Measurements from ENCODE around the gene MIPEP.
"Not testable (repeated sequence)": the region's sequence is repeated elsewhere in the genome, so short reads cannot be mapped to it uniquely, and the experiment has no call there.

The MIPEP gene

GRCh38 chr13:23776698-23777574 lies 112.3 kb downstream of the MIPEP start:
- DNase-seq (ENCODE audit: low read depth), result no peak

DNA sequence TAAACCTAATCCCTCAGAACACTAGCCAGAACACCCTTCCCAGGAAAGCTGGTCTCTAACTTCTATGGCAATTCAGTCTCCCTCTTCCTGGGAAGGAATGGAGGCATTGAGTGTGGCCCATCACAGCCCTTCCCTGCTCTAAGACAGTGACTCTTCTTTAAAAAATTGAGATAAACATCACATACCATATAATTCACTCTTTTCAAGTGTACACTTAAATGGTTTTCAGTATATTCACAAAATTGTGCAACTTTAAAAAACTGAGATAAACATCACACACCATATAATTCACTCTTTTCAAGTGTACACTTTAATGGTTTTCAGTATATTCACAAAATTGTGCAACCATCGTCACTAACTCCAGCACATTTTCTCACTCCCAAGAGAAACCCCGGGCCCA lies 116.5 kb downstream of the MIPEP start:
- DNase-seq (ENCODE audit: low read depth), result no peak

GRCh38 chr13:23771956-23772355 lies 117.2 kb downstream of the MIPEP start:
- no peak for DNase-seq (ENCODE audit: low read depth)

- DNase-seq (ENCODE audit: low read depth), result no peak
Observed at GRCh38 chr13:23771552-23771951, 117.6 kb downstream of the MIPEP start.

DNA sequence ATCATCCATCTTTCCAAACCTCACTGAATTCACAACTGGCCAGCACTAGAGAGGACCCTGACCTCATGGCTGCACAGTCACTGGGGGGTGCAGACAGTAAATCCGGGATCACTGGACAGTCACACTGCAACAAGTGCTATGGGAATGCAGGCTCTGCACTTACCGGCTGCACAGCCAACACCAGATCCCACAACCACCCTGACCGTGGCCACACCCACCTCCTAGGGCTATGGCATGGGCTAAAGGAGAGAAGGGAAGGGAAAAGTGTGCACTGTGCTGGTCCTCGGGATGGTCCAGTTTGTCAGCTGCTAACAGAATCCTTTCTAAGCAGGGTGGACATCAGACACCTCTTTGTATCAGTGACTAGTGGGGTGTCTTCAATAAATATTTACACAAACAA lies 118.2 kb downstream of the MIPEP start:
- DNase-seq (ENCODE audit: low read depth), result no peak

- DNase-seq (ENCODE audit: low read depth), result no peak
Observed at GRCh38 chr13:23770428-23770827, 118.8 kb downstream of the MIPEP start.

GRCh38 chr13:23769401-23769800 lies 119.8 kb downstream of the MIPEP start:
- DNase-seq (ENCODE audit: low read depth), result no peak

- DNase-seq (ENCODE audit: low read depth), result no peak
Observed at GRCh38 chr13:23767838-23768237, 121.4 kb downstream of the MIPEP start.

DNA sequence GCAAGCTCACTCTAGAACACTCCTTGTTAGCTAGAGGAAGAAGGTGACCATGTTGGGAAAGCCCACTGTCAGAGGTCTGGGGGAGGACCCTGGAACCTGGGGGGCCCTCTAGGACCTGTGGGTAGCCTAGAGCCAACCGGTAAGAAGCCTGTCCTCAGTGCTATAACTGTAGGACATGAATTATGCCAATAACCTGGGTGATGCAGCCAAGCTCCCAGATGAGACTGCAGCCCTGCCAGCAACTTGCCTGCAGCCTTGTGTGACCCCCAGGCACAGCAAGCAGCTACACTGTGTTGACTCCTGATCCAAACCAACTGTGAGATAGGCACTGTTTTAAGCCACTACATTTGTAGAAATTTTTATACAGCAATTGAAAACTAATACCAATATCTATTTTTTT lies 122.3 kb downstream of the MIPEP start:
- DNase-seq (ENCODE audit: low read depth), result no peak

DNA sequence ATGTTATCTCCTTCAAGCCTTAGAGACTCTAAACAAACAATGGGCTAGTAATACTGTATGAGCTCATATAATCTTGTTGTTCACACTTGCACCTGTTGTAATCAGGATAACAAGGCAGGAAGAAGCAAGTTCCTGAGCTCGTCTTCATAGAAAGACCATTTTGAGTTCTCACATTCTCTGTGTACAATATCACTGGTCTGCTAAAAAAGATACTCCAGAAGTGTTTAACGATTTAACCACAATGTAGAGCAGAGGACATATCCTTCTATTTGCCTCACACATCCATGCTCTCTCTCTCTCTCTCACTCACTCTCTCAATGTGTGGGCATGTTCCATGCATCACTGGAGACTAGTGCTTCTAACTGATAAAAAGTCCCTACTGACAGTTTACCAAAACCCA lies 122.9 kb downstream of the MIPEP start:
- DNase-seq (ENCODE audit: low read depth), result no peak

GRCh38 chr13:23765531-23765930 lies 123.7 kb downstream of the MIPEP start:
- no peak for DNase-seq (ENCODE audit: low read depth)

DNA sequence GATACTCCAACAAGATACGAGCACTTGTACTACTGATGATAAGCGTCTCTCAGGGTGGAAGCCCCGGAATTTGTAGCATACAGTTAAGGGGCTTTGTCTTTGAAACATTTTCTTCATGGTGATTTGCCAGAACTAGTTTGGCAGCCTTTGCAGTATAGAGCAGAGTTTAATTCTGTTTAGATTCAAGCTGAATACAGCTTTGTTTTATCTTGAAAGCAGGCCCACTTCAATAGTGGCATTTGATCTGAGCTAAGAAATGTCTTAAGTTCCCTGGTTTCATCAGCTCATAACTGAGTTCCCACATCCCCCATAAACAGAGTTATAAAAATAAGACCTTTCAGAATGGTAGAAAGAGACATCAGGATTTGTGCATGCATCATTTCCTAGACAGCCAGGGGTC lies 125.9 kb downstream of the MIPEP start:
- no peak for DNase-seq (ENCODE audit: low read depth)

DNA sequence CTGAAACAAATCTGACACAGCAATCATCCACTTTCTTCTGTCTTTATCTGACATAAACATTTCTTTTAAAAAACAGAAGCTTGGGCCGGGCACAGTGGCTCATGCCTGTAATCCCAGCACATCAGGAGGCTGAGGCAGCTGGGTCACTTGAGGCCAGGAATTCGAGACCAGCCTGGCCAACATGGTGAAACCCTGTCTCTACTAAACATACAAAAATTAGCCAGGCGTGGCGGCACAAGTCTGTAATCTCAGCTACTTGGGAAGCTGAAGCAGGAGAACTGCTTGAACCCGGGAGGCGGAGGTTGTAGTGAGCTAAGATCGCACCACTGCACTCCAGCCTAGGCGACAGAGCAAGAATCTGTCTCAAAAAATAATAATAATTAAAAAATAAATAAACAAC lies 127.4 kb downstream of the MIPEP start:
- not testable (repeated sequence) for DNase-seq (ENCODE audit: low read depth)

- no peak for DNase-seq (ENCODE audit: low read depth)
Observed at GRCh38 chr13:23760000-23760399, 129.2 kb downstream of the MIPEP start.

DNA sequence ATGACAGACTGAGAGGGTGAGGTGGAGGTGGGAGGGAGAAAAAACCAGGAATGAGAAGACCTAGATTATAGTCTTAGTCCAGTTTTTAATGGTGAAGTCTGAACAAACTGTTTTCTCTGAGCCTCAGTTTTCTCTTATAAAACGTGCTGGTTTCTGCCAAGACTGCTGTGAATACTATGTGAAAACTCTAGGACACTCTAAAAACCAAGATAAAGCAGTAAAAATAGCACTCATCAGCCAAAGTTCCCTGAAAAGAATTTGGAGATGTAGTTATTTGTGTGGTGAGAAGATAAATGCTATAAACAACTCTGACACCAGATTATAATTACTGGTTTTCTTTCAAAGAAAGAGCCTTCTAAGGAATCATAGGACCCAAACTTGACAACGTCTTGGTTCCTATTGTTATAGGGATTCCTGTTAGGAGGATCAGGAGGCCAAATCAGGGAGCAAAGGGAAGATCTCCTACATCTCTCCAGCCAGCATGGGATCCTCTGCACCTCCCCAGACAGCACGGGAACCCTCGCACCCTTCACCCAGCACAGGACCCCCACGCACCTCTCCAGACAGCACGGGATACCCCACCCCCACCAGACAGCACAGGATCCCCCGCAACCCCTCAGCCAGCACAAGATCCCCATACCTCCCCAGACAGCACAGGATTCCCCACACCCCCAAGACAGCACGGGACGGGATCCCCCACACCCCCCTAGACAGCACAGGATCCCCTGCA lies 130.2 kb downstream of the MIPEP start:
- DNase-seq (ENCODE audit: low read depth), result no peak

DNA sequence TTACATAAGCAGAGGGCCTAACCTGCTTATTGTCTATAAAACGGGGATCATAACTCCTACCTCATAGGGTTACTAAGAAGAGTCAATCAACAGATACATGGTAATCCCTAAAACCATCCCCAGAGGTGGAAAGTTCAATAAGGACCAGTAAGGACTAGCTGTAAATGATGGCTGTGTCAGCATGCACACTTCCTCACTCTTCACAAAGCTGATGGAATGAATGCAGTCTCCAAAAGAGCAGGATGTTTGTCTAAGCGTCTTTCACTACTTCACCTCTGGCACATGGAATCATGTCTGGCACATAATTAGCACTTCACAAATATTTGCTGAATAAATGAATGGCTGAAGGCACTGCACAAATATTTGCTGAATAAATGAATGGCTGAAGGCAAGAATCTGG lies 134.2 kb downstream of the MIPEP start:
- no peak for DNase-seq (ENCODE audit: low read depth)

DNA sequence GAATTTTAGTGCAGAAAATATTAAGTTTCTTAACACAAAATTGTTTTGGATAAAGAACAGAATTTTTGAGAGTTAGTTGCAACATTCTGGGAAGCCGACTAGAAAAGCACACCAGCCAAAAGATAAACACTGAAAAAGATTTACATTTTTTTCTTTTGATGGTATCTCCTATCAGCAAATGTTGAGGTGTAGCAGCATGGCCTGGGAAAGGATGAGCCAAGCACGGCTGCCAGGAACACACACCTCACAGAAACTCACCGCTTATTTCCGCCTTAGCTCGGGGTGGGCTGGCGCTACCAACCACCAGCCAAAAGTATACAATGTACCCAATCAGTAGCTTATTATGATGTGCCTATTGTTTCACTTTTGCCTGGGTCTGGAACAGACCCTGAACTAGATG lies 134.7 kb downstream of the MIPEP start:
- no peak for DNase-seq (ENCODE audit: low read depth)

DNA sequence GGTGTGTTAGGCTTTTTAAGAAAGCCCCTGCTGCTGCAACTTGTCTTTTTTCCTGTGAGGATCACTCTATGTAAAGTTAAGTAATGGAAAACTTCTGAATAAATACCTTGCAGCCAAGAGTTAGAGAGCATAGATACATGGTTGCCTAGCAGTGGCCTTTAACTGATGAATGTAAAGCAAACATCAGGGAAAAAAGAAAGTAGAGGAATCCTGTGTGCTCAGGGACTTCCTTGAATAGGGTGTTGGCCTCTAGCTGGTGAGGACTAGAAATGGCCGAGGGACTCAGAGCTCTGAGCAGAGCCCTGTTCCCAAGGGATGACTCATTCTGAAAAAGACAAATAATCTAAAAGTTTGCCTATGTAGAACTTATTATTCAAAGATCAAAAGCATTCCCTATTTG lies 135.7 kb downstream of the MIPEP start:
- DNase-seq (ENCODE audit: low read depth), result no peak

DNA sequence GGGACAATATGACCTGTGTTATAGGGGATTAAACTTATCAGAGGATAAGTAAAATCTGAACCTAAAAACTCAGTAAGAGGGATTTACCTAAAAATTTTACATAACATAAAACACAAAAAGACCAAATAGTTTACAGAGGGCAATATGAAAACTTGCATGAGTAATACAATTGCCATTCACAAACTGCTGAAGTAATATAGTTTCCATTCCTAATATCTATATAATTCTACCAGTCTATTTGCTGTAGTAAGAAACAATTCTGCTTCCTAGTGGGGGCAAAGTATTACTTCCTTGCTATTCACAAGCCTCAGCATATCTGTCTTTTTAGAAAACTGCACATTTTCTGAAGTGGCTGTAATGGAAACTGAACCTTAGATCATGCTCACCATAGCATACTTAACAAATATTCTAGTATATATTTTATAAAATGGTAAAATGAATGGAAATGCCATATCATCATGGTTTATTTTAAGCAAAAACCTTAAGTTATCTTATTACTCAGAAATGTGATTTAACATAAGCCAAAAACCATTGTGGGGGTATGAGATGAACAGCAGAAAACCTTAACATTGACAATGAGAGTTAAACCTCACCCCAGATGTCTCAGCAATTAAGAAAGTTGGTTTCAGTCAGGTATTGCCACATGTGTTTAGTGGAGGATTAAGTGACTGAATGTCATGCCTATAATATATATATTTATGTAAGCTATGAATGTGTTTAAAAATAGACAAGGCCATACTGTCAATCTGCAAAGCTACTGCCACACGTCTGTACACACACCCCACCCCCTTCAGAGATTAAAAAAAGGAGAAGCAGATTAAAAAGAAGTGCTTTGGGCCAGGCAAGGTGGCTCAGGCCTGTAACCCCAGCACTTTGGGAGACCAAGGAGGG lies 136.8 kb downstream of the MIPEP start:
- DNase-seq (ENCODE audit: low read depth), result no peak

GRCh38 chr13:23751195-23751594 lies 138.0 kb downstream of the MIPEP start:
- DNase-seq (ENCODE audit: low read depth), result no peak

DNA sequence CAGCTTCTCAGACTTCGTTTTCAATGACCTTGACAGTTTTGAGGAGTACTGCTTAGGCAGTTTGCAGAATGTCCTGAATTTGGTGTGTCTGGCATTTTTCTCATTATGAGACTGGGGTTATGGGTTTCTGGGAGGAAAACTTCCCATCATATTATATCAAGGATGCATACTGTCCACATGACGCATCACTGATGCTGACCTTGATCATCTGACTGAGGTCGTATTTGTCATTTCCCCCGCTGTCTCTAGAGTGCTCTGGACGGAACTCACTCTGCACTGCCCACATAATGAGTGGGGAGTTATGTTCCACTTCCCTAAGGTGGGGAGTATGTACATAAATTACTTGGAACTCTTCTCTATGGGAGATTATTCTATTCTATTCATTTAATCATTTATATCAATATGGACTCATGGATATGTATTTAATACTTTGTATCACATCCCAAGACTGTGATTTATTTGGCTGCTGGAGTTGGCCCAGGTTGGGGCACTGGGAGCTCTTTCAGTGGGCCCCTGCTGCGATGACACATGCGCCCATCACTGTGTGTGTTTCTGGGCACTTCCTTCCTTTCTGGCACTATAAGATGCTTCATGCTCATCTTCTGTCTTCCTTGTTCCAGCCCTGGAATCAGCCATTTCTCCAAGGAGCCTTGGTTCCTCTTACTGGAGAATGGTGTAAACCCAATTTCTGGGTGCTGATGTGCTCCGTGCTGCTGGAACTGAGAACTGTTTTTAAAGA lies 138.6 kb downstream of the MIPEP start:
- no peak for DNase-seq (ENCODE audit: low read depth)
